IPS-18c (cell line): ENCODE results near the gene GXYLT2.

ENCODE experiments used
- H3K4me3 ChIP-seq: 2 replicates; pipeline ENCODE4 v1.7.0; 2013; ENCODE audit warnings: low read depth, mild to moderate bottlenecking, low read length, moderate library complexity; ENCODE audit not compliant: insufficient read depth
- H3K9me3 ChIP-seq: one replicate; pipeline ENCODE4 v1.6.1; 2013; ENCODE audit warnings: mild to moderate bottlenecking, low read length, moderate library complexity; ENCODE audit not compliant: control insufficient read depth, insufficient read depth

The GXYLT2 gene

GRCh38 chr3:72887705-72888545 is at the start of gene GXYLT2:
Gene GXYLT2, plus strand, starts transcription at chr3:72888046. Its CDS starts 188 bp downstream, at chr3:72888234.
- Histone ChIP-seq H3K4me3 (peak within 1 kb of the TSS; percentile 49), H3K9me3 (no peaks in the 10 kb centered on the region)

GRCh38 chr3:72839057-72839456 is 48.8 kb upstream of the GXYLT2 start:
- Histone ChIP-seq H3K4me3 (no peak overlapping the region), H3K9me3 (no peaks in the 10 kb centered on the region)

- no peak overlapping the region for H3K4me3 ChIP-seq
Observed at GRCh38 chr3:72844436-72844993, 43.3 kb upstream of the GXYLT2 start.

GRCh38 chr3:72846166-72846565 is 41.7 kb upstream of the GXYLT2 start:
- no peaks in the 10 kb centered on the region for H3K9me3 ChIP-seq
- H3K4me3 ChIP-seq = no peak overlapping the region

More at GRCh38 chr3:72844436-72844993, 43.3 kb upstream of the GXYLT2 start:
- H3K9me3 ChIP-seq = no peaks in the 10 kb centered on the region

GRCh38 chr3:72847282-72847681 is 40.6 kb upstream of the GXYLT2 start:
- Histone ChIP-seq H3K4me3 (peak overlapping the region; percentile 97), H3K9me3 (no peaks in the 10 kb centered on the region)

- Histone ChIP-seq H3K9me3 (no peaks in the 10 kb centered on the region), H3K4me3 (peak within 1 kb of the TSS; percentile 97)
Observed at GRCh38 chr3:72847751-72848702, 39.8 kb upstream of the GXYLT2 start, which contains the start of gene SHQ1. Gene SHQ1, minus strand, starts transcription at chr3:72848445. Its CDS starts 105 bp downstream, at chr3:72848340.

GRCh38 chr3:72848703-72849081 is 39.2 kb upstream of the GXYLT2 start:
- peak overlapping the region; percentile 97 for H3K4me3 ChIP-seq
- no peaks in the 10 kb centered on the region for H3K9me3 ChIP-seq

DNA sequence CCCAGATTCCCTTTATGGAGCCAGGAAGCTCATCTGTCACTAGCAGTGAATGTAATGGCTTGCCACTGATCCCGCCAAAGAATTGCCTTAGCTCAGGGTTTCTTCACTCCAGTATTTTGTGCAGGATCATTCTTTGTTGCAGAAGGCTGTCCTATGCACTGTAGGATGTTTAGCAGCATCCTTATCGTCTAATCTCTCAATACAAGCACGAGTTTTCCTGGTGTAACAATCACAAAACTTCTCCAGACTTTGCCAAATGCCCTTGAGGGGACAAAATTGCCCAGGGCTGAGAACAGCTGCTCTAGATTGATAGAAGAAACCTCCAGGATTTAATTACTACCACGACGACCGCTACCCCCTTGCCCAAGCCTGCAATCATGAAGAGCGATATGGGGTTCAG is 32.8 kb upstream of the GXYLT2 start:
- no peak overlapping the region for H3K4me3 ChIP-seq
- no peaks in the 10 kb centered on the region for H3K9me3 ChIP-seq

GRCh38 chr3:72860053-72860452 is 27.8 kb upstream of the GXYLT2 start:
- no peak overlapping the region for H3K4me3 ChIP-seq
- H3K9me3 ChIP-seq = no peaks in the 10 kb centered on the region

DNA sequence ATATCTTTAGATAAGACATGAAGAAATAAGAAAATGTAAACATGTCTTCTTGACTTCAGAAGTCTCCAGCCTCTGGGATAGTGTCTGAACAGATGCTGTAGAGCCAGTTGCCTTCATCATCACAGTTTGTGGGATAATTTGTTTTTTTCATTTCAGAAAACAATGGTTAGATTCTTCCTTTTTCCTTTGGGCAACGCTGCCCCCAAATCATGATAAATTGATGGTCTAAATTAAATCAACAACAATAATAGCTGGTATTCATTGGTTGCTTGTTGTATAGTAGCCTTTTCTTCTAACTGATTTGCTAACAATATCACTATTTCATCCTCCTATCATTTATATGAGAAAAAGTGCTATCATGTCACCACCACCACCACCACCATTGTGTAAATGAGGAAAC is 27.0 kb upstream of the GXYLT2 start:
- H3K9me3 ChIP-seq = no peaks in the 10 kb centered on the region
- H3K4me3 ChIP-seq = no peak overlapping the region

GRCh38 chr3:72862314-72863090 is 25.3 kb upstream of the GXYLT2 start:
- Histone ChIP-seq H3K9me3 (no peaks in the 10 kb centered on the region), H3K4me3 (no peak overlapping the region)

DNA sequence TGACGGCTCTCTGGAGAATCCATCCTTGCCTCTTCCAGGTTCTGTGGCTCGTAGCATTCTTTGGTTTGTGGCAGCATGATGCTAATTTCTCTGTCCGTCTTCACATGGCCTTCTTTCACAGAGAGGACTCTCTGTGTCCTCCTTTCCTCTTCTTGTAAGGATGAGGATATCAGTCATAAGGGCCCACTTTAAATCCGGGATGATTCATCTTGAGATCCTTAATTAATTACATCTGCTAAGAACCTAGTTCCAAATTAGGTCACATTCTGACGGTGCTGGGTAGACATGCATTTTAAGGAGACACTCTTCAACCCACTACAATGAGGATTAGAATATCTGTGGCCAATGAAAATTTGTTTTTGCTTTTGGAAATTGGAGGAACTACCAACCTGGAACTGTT is 15.7 kb upstream of the GXYLT2 start:
- no peak overlapping the region for H3K4me3 ChIP-seq
- H3K9me3 ChIP-seq = no peaks in the 10 kb centered on the region

- no peaks in the 10 kb centered on the region for H3K9me3 ChIP-seq
- peak overlapping the region; percentile 49 for H3K4me3 ChIP-seq
Observed at GRCh38 chr3:72887343-72887704, 522 bp upstream of the GXYLT2 start.

- H3K4me3 ChIP-seq = peak overlapping the region; percentile 40
Observed at GRCh38 chr3:72888546-72889309, 882 bp downstream of the GXYLT2 start.

DNA sequence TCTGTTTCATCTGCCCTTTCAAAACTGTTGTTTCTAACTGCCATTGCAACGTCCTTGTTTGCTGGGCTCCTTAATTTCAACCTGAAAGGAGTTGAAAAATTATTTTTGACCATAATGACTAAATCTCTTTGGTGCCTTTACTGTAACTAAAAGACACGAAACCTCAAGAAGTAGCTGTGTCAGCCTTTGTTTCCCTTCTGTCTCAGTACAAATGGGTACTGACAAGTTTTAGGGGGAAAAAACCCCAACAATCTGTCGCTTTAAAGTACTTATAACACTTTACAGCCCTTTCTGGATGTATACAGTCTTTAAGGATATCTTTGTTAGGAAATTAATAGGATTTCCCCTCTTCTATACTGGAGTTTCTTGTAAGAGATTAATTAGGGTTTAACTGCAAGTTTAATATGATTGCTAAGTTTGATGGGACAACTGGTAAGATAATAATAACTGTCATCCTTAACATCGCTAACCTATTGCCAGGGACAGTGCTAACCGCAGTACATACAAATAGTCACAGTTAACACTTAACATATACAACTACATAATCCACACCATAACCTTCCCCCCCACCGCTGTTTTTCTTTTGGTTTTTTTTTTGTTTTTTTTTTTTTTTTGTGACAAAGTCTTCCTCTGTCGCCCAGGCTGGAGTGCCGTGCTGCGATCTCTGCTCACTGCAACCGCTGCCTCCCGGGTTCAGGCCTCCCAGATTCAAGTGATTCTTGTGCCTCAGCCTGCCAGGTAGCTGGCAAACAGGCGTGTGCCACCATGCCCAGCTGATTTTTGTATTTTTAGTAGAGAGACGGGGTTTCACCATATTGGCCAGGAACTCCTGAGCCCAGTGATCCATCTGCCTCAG is 1.7 kb downstream of the GXYLT2 start:
- Histone ChIP-seq H3K4me3 (no peak overlapping the region), H3K9me3 (no peaks in the 10 kb centered on the region)

More at GRCh38 chr3:72888546-72889309, 882 bp downstream of the GXYLT2 start:
- no peaks in the 10 kb centered on the region for H3K9me3 ChIP-seq
